Measurements from ENCODE around the gene SAPCD1. TPM values are rescaled to one million over a fixed set of nuclear protein-coding genes. Genes with fewer than 3 reads are reported as not detected.

The SAPCD1 gene
- total RNA-seq, 1 donor from 2014 or later: 21.3 TPM

DNA sequence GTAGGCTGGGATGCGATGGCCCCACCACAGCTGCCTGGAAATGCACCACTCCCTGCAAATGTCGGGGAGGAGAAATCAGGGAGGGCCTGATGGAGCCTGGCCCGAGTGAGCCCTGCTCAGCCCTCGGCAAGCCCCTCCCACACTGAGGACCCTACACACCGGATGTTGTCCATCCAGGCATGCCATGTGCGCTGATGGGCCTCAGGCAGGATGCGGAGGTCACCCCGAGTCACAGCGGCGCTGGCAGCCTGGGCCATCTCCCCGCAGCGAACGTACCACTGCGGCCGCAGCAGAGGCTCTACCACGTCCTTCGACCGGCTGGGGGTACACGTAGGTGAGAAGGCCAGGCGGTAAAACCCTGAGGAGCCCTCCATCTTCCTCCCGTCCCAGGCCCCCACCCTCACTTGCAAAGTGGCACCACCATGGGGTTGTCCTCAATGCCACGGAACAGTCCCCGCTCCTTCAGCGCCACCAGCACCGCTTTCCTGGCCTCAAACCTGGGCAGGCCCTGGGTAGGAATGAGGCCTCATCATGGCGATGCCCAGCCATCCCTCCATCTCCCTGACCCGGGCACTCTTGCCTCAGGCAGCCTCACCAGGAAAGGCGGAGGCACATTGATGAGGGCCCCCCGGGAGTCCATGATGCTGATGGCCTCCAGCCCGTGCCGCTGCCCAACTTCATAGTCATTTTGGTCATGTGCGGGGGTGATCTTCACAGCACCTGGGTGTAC lies 19.8 kb downstream of the SAPCD1 start:
- H3K4me3 Mint-ChIP-seq: no peak overlapping the region
- TF ChIP-seq, protein P1, sequence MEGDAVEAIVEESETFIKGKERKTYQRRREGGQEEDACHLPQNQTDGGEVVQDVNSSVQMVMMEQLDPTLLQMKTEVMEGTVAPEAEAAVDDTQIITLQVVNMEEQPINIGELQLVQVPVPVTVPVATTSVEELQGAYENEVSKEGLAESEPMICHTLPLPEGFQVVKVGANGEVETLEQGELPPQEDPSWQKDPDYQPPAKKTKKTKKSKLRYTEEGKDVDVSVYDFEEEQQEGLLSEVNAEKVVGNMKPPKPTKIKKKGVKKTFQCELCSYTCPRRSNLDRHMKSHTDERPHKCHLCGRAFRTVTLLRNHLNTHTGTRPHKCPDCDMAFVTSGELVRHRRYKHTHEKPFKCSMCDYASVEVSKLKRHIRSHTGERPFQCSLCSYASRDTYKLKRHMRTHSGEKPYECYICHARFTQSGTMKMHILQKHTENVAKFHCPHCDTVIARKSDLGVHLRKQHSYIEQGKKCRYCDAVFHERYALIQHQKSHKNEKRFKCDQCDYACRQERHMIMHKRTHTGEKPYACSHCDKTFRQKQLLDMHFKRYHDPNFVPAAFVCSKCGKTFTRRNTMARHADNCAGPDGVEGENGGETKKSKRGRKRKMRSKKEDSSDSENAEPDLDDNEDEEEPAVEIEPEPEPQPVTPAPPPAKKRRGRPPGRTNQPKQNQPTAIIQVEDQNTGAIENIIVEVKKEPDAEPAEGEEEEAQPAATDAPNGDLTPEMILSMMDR (conservative IDR thresholded peaks at IDR 0.05): no peak
- no peak for DNase-seq (ENCODE audit: low read depth, low spot score)
- peaks cover 8% of the 10 kb centered on the region for H3K36me3 Mint-ChIP-seq (ENCODE audit: low read depth)
- no peaks in the 10 kb centered on the region for H3K9me3 Mint-ChIP-seq
- no peaks in the 10 kb centered on the region for H3K27me3 Mint-ChIP-seq (ENCODE audit: low read depth)
- no peak overlapping the region for H3K27ac Mint-ChIP-seq (ENCODE audit: unreplicated experiment)
- no peaks in the 10 kb centered on the region for H3K4me1 Mint-ChIP-seq

- H3K4me1 Mint-ChIP-seq: no peaks in the 10 kb centered on the region
- H3K4me3 Mint-ChIP-seq: peak overlapping the region; percentile 12
- no peak for DNase-seq (ENCODE audit: low read depth, low spot score)
- H3K27me3 Mint-ChIP-seq (ENCODE audit: low read depth): no peaks in the 10 kb centered on the region
- no peaks in the 10 kb centered on the region for H3K9me3 Mint-ChIP-seq
- peaks cover 12% of the 10 kb centered on the region for H3K36me3 Mint-ChIP-seq (ENCODE audit: low read depth)
- TF ChIP-seq, protein P1 (conservative IDR thresholded peaks at IDR 0.05): no peak
- no peak overlapping the region for H3K27ac Mint-ChIP-seq (ENCODE audit: unreplicated experiment)
Measured at GRCh38 chr6:31784098-31784925, 21.9 kb downstream of the SAPCD1 start.

DNA sequence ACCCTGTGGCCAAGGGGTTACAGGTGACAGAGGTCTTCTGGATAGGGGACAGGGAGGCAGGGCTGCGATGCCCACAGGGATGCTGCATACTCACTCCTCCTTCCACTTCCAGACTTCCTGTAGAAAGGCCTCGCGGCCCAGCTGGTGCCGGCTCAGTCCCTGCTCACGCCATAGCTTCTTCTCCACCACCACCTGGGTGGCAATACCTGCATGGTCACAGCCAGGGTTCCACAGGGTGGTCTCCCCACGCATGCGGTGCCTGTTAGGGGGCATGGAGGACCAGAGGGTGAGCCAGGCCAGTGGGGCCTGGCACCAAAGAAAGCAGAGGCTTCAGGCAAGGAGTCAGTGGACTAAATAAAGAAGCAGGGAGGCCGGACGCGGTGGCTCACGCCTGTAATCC lies 23.0 kb downstream of the SAPCD1 start:
- DNase-seq (ENCODE audit: low read depth, low spot score): no peak
- H3K27me3 Mint-ChIP-seq (ENCODE audit: low read depth): no peaks in the 10 kb centered on the region
- no peaks in the 10 kb centered on the region for H3K9me3 Mint-ChIP-seq
- H3K27ac Mint-ChIP-seq (ENCODE audit: unreplicated experiment): no peak overlapping the region
- no peaks in the 10 kb centered on the region for H3K4me1 Mint-ChIP-seq
- H3K4me3 Mint-ChIP-seq: no peak overlapping the region
- TF ChIP-seq, protein P1 (conservative IDR thresholded peaks at IDR 0.05): no peak
- H3K36me3 Mint-ChIP-seq (ENCODE audit: low read depth): peaks cover 15% of the 10 kb centered on the region

GRCh38 chr6:31791324-31792089 lies 29.1 kb downstream of the SAPCD1 start:
- peaks cover 15% of the 10 kb centered on the region for H3K36me3 Mint-ChIP-seq (ENCODE audit: low read depth)
- H3K4me3 Mint-ChIP-seq: peak overlapping the region; percentile 86
- peak; percentile 74 for DNase-seq (ENCODE audit: low read depth, low spot score)
- H3K27ac Mint-ChIP-seq (ENCODE audit: unreplicated experiment): peak overlapping the region; percentile 91
- no peaks in the 10 kb centered on the region for H3K27me3 Mint-ChIP-seq (ENCODE audit: low read depth)
- peaks cover 24% of the 10 kb centered on the region for H3K4me1 Mint-ChIP-seq
- TF ChIP-seq, protein P1 (conservative IDR thresholded peaks at IDR 0.05): peak; percentile 73
- no peaks in the 10 kb centered on the region for H3K9me3 Mint-ChIP-seq

DNA sequence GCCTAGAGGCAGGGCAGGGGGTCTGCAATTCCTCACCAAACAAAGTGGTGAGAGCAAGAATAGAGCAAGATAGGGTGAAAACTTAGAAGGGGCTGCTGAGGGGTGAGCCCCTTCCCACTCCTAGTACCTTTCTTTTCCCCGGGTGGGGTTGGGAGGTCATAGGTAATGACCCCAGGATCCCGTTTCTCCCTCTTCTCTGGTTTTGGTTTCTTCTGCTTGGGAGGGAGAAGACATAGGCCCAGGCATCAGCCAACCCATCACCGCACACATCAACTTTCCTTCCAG lies 29.6 kb downstream of the SAPCD1 start:
- Mint-ChIP-seq H3K27ac (ENCODE audit: unreplicated experiment) (peak overlapping the region; percentile 91), H3K4me3 (peak overlapping the region; percentile 34), H3K4me1 (peaks cover 26% of the 10 kb centered on the region), H3K27me3 (ENCODE audit: low read depth) (no peaks in the 10 kb centered on the region), H3K9me3 (no peaks in the 10 kb centered on the region), H3K36me3 (ENCODE audit: low read depth) (peaks cover 15% of the 10 kb centered on the region)
- TF ChIP-seq, protein P1 (conservative IDR thresholded peaks at IDR 0.05): no peak
- DNase-seq (ENCODE audit: low read depth, low spot score): no peak
